Right cardiac atrium (tissue), 5 donors: ENCODE results near the gene TMTC1. TPM values are rescaled to one million over a fixed set of nuclear protein-coding genes. Genes with fewer than 3 reads are reported as not detected.
"Not testable (repeated sequence)": the region's sequence is repeated elsewhere in the genome, so short reads cannot be mapped to it uniquely, and the experiment has no call there.

Experiments
- ATAC-seq, 2 donors: fragments of 200-7000 bp; cut with Tn5 transposase; one replicate each; pipeline versions ENCODE4 v1.8.0 to v1.9.1; 2020; ENCODE audit warnings: moderate library complexity in 2 of 2, mild to moderate bottlenecking in 1 of 2
- DNase-seq, 3 donors: peaks; one replicate each; pipeline ENCODE4 v3.0.0-alpha.2; 2020
- H3K27ac ChIP-seq: one replicate; pipeline ENCODE4 v1.5.1; 2013; ENCODE audit warnings: mild to moderate bottlenecking, low read length, control low read depth, moderate library complexity
- H3K27me3 ChIP-seq: one replicate; pipeline ENCODE4 v1.6.1; 2013; ENCODE audit not compliant: control insufficient read depth, insufficient read depth
- H3K4me1 ChIP-seq: one replicate; pipeline ENCODE4 v1.6.1; 2013; ENCODE audit warnings: low read length; ENCODE audit not compliant: control insufficient read depth, insufficient read depth
- H3K4me3 ChIP-seq: one replicate; pipeline ENCODE4 v1.5.1; 2013; ENCODE audit warnings: low read length, control low read depth
- H3K9me3 ChIP-seq: one replicate; pipeline ENCODE4 v1.6.1; 2013; ENCODE audit warnings: low read length; ENCODE audit not compliant: control insufficient read depth
- WGBS: extraction: QIAGEN DNeasy Blood & Tissue Kit; methylation state at CpG from one replicate; pipeline ENCODE4 v1.1.7; 2013; 5-methylcytosine and 5-hydroxymethylcytosine counted together
- intact Hi-C, 4 donors: fragments of 100-400 bp; cut with DNase I; formaldehyde crosslinking; loops; one replicate each; pipeline versions ENCODE4 v1.11.0 to v1.14.0; 2022 to 2023
- polyA plus RNA-seq: library from polyadenylated mRNA; stranded (reverse); fragments of 200-250 nt; gene quantifications from one replicate; pipeline ENCODE4 v1.2.3, GENCODE V29; 2013
- total RNA-seq, 4 donors: library from RNA; stranded (reverse); fragmentation: NEBNext Ultra II Directional; extraction: Animal tissue kit (Norgen Biotek cat#: 25700); gene quantifications; one replicate each; pipeline ENCODE4 v1.2.1, GENCODE V29; 2021
- donor health status: healthy with polysubstance abuse.
- donor health status: DM: no; HTN: yes; CAD: no.
- donor health status: DM: no; HTN: no; CAD: no.
- donor health status: DM: no; HTN: yes; CAD: no; lungs with severe emphysema.
- donor health status: DM: yes; HTN: yes; CAD: no.

Gene TMTC1
- total and polyA plus RNA-seq, 5 donors: 17.9 to 57.8 (median 52.5) TPM

DNA sequence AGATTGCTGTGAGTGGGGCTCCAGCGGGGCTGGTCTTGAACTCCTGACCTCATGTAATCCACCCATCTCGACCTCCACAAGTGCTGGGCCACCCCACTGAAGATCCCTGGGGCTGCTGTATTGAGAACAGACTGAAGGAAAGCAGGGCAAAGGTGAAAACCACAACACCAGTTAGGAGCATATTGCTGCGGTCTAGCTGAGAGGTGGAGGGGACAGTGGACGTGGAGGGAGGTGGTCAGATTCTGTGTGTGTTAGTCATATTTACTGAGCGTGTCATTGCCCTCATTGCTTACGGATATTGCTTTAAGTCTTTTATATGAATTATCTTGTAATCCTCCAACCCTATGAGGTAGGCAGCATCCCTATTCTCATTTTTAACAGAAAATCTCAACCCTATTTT, 217.3 kb downstream of the TMTC1 start:
- ATAC-seq: no peak
- Histone ChIP-seq H3K27ac (no peak overlapping the region), H3K4me3 (no peak overlapping the region), H3K4me1 (peaks cover 10% of the 10 kb centered on the region), H3K27me3 (no peaks in the 10 kb centered on the region), H3K9me3 (no peaks in the 10 kb centered on the region)
- DNase-seq: no peak
- WGBS: 91% methylated on average over 6 of the region's 6 CpGs
- intact Hi-C loops: no loop called here

DNA sequence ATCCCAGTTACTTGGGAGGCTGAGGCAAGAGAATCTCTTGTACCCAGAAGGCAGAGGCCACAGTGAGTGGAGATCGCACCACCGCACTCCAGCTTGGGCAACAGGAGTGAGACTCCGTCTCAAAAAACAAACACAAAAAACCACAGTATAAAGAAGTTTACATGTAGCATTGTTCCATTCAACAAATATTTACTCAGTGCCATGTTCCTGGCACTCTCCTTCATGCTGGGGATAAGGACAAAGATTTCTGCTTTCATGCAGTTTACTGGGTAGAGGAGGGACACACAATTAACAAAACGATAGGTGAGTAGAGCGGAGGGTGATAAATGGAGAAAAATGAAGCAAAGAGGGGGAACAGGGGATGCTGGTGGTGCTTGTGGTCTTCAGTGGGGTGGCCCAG, 218.0 kb downstream of the TMTC1 start:
- intact Hi-C loops: no loop called here
- Histone ChIP-seq H3K4me1 (peaks cover 10% of the 10 kb centered on the region), H3K27ac (no peak overlapping the region), H3K4me3 (no peak overlapping the region), H3K27me3 (no peaks in the 10 kb centered on the region), H3K9me3 (no peaks in the 10 kb centered on the region)
- ATAC-seq (no peak), DNase-seq (no peak)
- over 99% methylated on average over 5 of the region's 5 CpGs for WGBS

DNA sequence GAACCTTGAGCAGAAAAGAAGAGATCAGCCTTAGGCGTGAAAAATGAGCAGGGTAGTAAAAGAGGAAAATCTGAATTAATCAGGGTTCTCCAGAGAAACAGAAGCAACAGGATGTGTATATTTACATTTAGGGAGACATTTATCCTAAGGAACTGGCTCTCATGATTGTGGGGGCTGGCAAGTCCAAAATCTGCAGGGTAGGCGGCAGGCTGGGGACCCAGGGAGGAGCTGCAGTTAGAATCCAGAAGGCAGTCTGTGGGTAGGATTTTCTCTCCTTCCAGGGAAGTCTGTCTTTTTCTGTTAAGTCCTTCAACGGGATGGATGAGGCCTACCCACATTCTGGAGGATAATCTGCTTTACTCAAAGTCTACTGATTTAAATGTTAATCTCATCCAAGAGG, 218.8 kb downstream of the TMTC1 start:
- Histone ChIP-seq H3K4me1 (peaks cover 10% of the 10 kb centered on the region), H3K4me3 (no peak overlapping the region), H3K27ac (no peak overlapping the region), H3K9me3 (no peaks in the 10 kb centered on the region), H3K27me3 (no peaks in the 10 kb centered on the region)
- no peak for ATAC-seq
- DNase-seq: no peak
- WGBS: 97% methylated on average over 3 of the region's 3 CpGs
- intact Hi-C loops: no loop called here

DNA sequence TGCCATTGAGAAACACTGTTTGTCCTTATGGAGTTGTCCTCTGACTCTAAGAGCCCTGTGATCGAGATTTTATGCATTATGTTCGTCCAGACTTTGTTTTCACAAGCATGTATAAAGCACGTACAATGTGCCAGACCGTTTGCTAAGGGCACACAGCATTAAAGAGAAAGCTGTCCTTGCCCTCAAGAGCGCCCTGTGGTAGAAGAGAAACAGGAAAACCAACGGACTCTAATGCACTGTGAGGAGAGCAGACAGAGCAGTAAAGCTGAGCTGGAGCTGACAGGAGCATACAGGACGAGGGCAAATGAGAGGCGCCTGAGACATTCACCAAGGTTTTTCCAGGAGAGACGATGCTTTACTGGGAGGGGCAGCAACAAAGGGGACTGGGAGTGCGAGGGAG, 220.1 kb downstream of the TMTC1 start:
- peaks cover 10% of the 10 kb centered on the region for H3K4me1 ChIP-seq
- intact Hi-C loops: no loop called here
- H3K27ac ChIP-seq: peak overlapping the region; percentile 48
- no peak for ATAC-seq
- no peak for DNase-seq
- no peak overlapping the region for H3K4me3 ChIP-seq
- H3K9me3 ChIP-seq: no peaks in the 10 kb centered on the region
- 52% methylated on average over 10 of the region's 10 CpGs for WGBS
- no peaks in the 10 kb centered on the region for H3K27me3 ChIP-seq

DNA sequence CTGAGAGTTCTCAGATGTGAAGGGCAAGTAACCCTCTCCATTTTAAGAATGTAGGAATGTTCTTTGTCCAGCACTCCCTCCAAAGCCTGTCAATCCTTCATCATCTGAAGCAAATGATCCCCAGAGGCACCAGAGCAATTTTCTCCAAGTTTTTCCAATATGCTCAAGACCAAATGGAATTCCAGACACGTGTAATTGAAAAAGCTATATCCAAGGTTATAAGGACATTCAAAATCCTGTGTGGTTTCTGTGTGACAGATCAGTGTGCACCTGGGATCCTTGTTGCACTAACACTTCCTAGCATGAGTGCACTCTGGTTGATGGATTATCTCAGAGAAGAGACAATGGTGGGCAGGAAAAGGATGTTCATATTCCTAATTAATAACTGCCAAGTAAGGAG, 220.7 kb downstream of the TMTC1 start:
- Histone ChIP-seq H3K4me3 (no peak overlapping the region), H3K4me1 (peaks cover 10% of the 10 kb centered on the region), H3K9me3 (no peaks in the 10 kb centered on the region), H3K27ac (peak overlapping the region; percentile 48), H3K27me3 (no peaks in the 10 kb centered on the region)
- intact Hi-C loops: no loop called here
- DNase-seq (no peak), ATAC-seq (no peak)
- 44% methylated on average over 1 of the region's 1 CpG for WGBS

DNA sequence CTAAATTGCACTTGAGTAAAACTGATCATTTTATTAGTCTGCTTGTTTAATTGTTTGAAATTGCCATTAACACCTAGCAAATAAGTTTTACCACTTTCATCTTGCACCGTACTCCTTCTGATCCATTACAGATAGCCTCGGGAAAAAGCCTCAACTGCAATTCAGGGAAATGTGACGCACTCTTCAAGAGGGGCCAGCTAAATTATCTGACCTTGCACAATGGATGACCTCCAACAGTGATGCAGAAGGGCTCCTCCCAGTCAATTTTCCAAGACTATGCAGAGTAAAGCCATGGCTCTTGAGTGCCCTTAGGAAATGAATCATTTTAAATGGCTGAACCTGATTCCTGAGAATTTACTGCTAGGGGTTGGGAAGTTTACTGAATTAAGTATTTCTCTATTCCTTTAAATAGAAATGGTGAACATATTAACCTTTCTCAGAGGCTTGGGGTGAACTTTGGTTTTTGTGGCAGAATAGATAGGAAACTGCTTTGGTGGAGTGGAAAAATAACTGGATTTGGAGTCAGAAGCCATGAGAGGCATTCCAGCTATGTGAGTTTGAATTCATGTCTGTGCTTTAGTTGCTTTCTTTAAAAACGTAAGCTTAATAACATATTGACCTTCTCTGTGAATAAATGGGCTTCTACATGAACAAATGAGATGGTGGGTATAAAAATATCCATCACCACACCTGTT, 221.5 kb downstream of the TMTC1 start:
- Histone ChIP-seq H3K27ac (peak overlapping the region; percentile 48), H3K27me3 (no peaks in the 10 kb centered on the region), H3K4me1 (peaks cover 10% of the 10 kb centered on the region), H3K4me3 (no peak overlapping the region), H3K9me3 (no peaks in the 10 kb centered on the region)
- 29% methylated on average over 4 of the region's 4 CpGs for WGBS
- ATAC-seq (peak; percentile 92 to 97), DNase-seq (peak in 1 of 3 donors; percentile 39)
- intact Hi-C loops: no loop called here

DNA sequence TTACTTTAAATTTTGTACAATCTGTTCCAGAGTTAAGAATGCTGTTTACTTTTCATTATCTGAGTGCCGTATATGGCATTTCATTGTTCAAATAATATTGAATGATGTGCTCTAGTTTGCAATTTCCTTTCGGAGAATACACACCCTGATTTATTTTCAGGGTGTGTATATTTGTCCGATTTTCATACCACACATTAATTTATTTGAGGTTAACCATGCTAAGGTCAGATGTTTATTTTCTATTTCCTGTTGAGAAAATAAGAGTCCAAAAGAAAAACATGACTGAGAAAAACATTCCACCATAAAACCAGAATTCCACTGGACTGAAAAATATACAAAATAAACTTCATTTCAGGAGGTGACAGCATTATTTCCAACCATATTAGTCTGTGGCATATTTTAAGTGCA, 222.1 kb downstream of the TMTC1 start:
- Histone ChIP-seq H3K9me3 (no peaks in the 10 kb centered on the region), H3K4me3 (no peak overlapping the region), H3K27me3 (no peaks in the 10 kb centered on the region), H3K4me1 (peaks cover 8% of the 10 kb centered on the region), H3K27ac (no peak overlapping the region)
- intact Hi-C loops: no loop called here
- WGBS: 58% methylated on average over 3 of the region's 3 CpGs
- peak in 1 of 2 donors; percentile 34 for ATAC-seq
- no peak for DNase-seq

DNA sequence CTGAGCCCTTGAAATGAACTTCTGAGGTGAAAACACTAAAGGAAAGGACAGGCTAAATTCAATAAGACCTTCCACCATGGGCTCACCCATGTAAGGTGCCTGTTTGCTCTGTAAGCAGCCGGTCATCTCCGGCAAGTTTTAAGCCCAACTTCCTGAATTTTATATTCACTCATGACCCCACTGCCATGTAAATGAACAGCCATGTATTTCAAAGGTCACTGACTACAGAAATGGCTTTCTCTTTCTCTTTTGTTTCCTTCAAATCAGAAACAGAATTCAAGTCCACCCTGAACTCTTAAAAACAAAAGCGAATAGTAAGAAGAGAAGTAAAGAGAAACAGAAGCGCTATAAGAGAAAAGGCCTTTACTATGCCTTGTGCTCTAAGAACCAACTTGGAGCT, 224.5 kb downstream of the TMTC1 start:
- DNase-seq: no peak
- WGBS: 49% methylated on average over 4 of the region's 4 CpGs
- Histone ChIP-seq H3K4me3 (no peak overlapping the region), H3K4me1 (peaks cover 8% of the 10 kb centered on the region), H3K9me3 (no peaks in the 10 kb centered on the region), H3K27me3 (no peaks in the 10 kb centered on the region), H3K27ac (peak overlapping the region; percentile 37)
- ATAC-seq: no peak
- intact Hi-C loops: loop anchor here in 2 of 4 donors (10.0 kb wide), 1 partner anchor 226 kb away; the partner anchor contains the start of gene TMTC1 (in 2 of the 2)

DNA sequence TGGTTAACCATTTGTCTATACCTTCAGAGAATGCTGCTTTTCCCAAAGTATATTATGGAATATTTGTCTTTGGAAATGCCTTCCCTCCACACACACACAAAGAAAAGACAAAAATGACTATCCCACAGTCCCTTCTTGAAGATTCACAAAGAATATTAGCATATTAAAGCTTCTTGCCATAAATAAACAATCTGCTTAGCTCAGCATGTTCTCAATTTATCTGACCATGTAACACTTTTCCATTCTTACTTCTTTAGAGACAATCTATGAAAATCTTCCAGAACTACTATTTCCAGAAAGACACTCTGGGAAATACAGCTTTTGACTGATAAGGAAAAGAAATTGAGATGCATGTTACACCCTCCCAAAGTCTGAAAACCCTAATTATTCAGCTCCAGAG, 227.4 kb downstream of the TMTC1 start:
- Histone ChIP-seq H3K27ac (no peak overlapping the region), H3K27me3 (no peaks in the 10 kb centered on the region), H3K9me3 (no peaks in the 10 kb centered on the region), H3K4me1 (no peaks in the 10 kb centered on the region), H3K4me3 (no peak overlapping the region)
- no peak for DNase-seq
- no peak for ATAC-seq
- intact Hi-C loops: loop anchor here in 2 of 4 donors (10.0 kb wide), 1 partner anchor 228 kb away; the partner anchor contains the start of gene TMTC1 (in 2 of the 2)

DNA sequence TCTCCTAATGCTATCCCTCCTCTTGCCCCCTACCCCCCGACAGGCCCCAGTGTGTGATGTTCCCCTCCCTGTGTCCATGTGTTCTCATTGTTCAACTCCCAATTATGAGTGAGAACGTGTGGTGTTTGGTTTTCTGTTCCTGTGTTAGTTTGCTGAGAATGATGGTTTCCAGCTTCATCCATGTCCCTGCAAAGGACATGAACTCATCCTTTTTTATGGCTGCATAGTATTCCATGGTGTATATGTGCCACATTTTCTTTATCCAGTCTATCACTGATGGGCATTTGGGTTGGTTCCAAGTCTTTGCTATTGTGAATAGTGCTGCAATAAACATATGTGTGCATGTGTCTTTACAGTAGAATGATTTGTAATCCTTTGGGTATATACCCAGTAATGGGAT, 228.3 kb downstream of the TMTC1 start:
- 96% methylated on average over 2 of the region's 2 CpGs for WGBS
- H3K27ac ChIP-seq, H3K9me3 ChIP-seq, H3K4me3 ChIP-seq, H3K27me3 ChIP-seq, H3K4me1 ChIP-seq, DNase-seq, ATAC-seq: not testable (repeated sequence)
- intact Hi-C loops: loop anchor here in 2 of 4 donors (10.0 kb wide), 1 partner anchor 229 kb away; the partner anchor contains the start of gene TMTC1 (in 2 of the 2)

DNA sequence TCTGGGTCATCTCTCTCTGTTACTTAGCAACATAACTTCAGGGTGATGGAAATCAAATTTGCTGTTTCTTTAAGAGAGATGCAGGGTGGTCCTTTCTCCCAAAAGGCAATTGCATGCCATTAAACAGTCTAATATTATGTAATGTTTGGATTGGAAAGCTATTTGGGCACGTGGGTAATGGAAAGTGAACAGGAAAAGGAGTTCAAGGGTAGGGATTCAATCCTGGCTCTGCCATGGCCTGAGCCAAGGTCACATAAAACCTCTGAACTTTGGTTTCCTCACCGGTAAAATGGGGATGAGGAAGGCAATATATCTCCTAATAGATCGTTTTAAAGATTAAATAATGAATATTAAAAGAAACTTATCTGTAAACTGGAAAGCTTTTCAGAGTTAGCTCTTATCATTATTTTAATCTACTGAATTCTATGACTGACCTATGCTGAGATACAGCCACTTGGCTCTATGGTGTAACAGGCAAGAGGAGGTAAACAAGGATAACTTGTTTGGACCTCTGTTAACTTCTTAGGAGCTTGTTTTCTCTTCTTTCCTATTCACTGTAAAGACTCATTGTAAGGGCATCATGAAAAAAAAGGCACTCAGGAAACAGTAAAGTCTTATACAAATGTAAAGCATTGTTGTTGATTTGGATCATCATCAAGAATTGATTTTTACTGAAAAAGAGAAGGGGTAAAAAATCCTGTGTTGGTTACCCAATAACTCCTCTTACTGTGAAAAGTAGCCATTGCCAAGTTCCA, 230.6 kb downstream of the TMTC1 start:
- Histone ChIP-seq H3K9me3 (no peaks in the 10 kb centered on the region), H3K27me3 (no peaks in the 10 kb centered on the region), H3K27ac (no peak overlapping the region), H3K4me3 (no peak overlapping the region), H3K4me1 (no peaks in the 10 kb centered on the region)
- no peak for DNase-seq
- ATAC-seq: peak; percentile 61 to 90
- WGBS: 48% methylated on average over 3 of the region's 3 CpGs
- intact Hi-C loops: loop anchor here in 2 of 4 donors (10.0 kb wide), 1 partner anchor 232 kb away; the partner anchor contains the start of gene TMTC1 (in 2 of the 2)
